B cell (primary cell): Measurements from ENCODE around the gene PTN. TPM values are rescaled to one million over a fixed set of nuclear protein-coding genes. Genes with fewer than 3 reads are reported as not detected.

Source experiments
- ATAC-seq: fragments of 200-7000 bp; cut with Tn5 transposase; one replicate; pipeline ENCODE4 v1.10.0; 2021; ENCODE audit warnings: low read depth, mild to moderate bottlenecking, moderate number of reproducible peaks, moderate library complexity
- CTCF ChIA-PET: fragments of 350-600 bp; sonication (Branson Sonifier 250); formaldehyde crosslinking; loops from one replicate; lab custom pipeline; 2021; ENCODE audit warnings: antibody characterized with exemption, inconsistent platforms; lab: Charles Lee
- POLR2A ChIA-PET: fragments of 350-600 bp; sonication (Branson Sonifier 250); formaldehyde crosslinking; loops from one replicate; lab custom pipeline; 2021; ENCODE audit warnings: antibody characterized with exemption; lab: Charles Lee
- DNase-seq: peaks from one replicate; pipeline ENCODE4 v3.0.0; 2013
- H2AFZ ChIP-seq: 2 replicates; pipeline ENCODE4 v1.6.1; 2012; ENCODE audit warnings: mild to moderate bottlenecking, low read depth, low read length; ENCODE audit not compliant: insufficient read depth, poor library complexity, severe bottlenecking
- H3K27ac ChIP-seq, 2 donors: 1 replicate in 1 of 2; 2 replicates in 1 of 2; pipeline ENCODE4 v1.5.1; 2012 to 2013; ENCODE audit warnings: low read length in 2 of 2, mild to moderate bottlenecking in 2 of 2, moderate library complexity in 1 of 2
- H3K27me3 ChIP-seq, 4 experiments: fragments of 200-600 bp in 1 of 4; sonication (generic) in 1 of 4; replicated peaks in 1 of 4; 1 replicate in 2 of 4; 2 replicates in 2 of 4; pipeline versions ENCODE4 v1.6.1 to v1.7.0; 2013 to 2016; ENCODE audit warnings: low read length in 3 of 4, mild to moderate bottlenecking in 2 of 4, mixed read lengths in 1 of 4, moderate library complexity in 1 of 4; ENCODE audit not compliant: insufficient read depth in 4 of 4, control insufficient read depth in 3 of 4; ENCODE audit errors: control extremely low read depth in 1 of 4
- H3K36me3 ChIP-seq, 2 experiments: replicated peaks in 1 of 2; 1 replicate in 1 of 2; 2 replicates in 1 of 2; pipeline versions ENCODE4 v1.6.1 to v1.7.1; 2013; ENCODE audit warnings: low read length in 1 of 2; ENCODE audit not compliant: insufficient read depth in 2 of 2, control insufficient read depth in 1 of 2; ENCODE audit errors: control extremely low read depth in 1 of 2, extremely low read depth in 1 of 2
- H3K4me1 ChIP-seq, 2 donors: fragments of 200-600 bp in 1 of 2; sonication (generic) in 1 of 2; 1 replicate in 1 of 2; 2 replicates in 1 of 2; pipeline versions ENCODE4 v1.5.1 to v1.6.1; 2013 to 2017; ENCODE audit warnings: low read length in 2 of 2; ENCODE audit not compliant: control insufficient read depth in 2 of 2, insufficient read depth in 2 of 2
- H3K4me2 ChIP-seq: replicated peaks from 2 replicates; pipeline ENCODE3; 2012; ENCODE audit warnings: mild to moderate bottlenecking, low read depth, low read length; ENCODE audit not compliant: poor library complexity, severe bottlenecking
- H3K4me3 ChIP-seq, 5 experiments: fragments of 200-600 bp in 1 of 5; sonication (generic) in 1 of 5; 1 replicate in 3 of 5; 2 replicates in 2 of 5; pipeline versions ENCODE4 v1.5.1 to v1.7.0; 2011 to 2016; ENCODE audit warnings: low read length in 4 of 5, mild to moderate bottlenecking in 4 of 5, low read depth in 2 of 5, control low read depth in 1 of 5, moderate library complexity in 1 of 5; ENCODE audit not compliant: insufficient read depth in 1 of 5; ENCODE audit errors: control extremely low read depth in 1 of 5, extremely low read depth in 1 of 5
- H3K79me2 ChIP-seq: fragments of 200-600 bp; sonication (generic); one replicate; pipeline ENCODE4 v1.6.0; 2016; ENCODE audit warnings: low read length; ENCODE audit not compliant: control insufficient read depth, insufficient read depth
- H3K9ac ChIP-seq: fragments of 200-600 bp; sonication (generic); 2 replicates; pipeline ENCODE4 v1.6.1; 2017; ENCODE audit warnings: mild to moderate bottlenecking, low read length, moderate library complexity
- H3K9me3 ChIP-seq, 3 donors: one replicate each; pipeline versions ENCODE4 v1.6.1 to v1.7.1; 2013; ENCODE audit warnings: low read length in 2 of 3; ENCODE audit not compliant: control insufficient read depth in 2 of 3, insufficient read depth in 1 of 3; ENCODE audit errors: control extremely low read depth in 1 of 3
- H4K20me1 ChIP-seq: 2 replicates; pipeline ENCODE4 v1.6.0; 2012; ENCODE audit warnings: mild to moderate bottlenecking, low read length; ENCODE audit not compliant: insufficient read depth, control insufficient read depth, poor library complexity, severe bottlenecking
- H3K27ac Mint-ChIP-seq: one replicate; pipeline ENCODE4 v1.8.0; 2021; ENCODE audit warnings: mixed read lengths
- H3K27me3 Mint-ChIP-seq: one replicate; pipeline ENCODE4 v1.8.0; 2021; ENCODE audit warnings: mixed read lengths
- H3K4me1 Mint-ChIP-seq: one replicate; pipeline ENCODE4 v1.8.0; 2021; ENCODE audit warnings: mixed read lengths
- H3K4me3 Mint-ChIP-seq: one replicate; pipeline ENCODE4 v1.8.0; 2021; ENCODE audit warnings: mixed read lengths
- H3K9me3 Mint-ChIP-seq: one replicate; pipeline ENCODE4 v1.8.0; 2022; ENCODE audit warnings: mixed read lengths; ENCODE audit not compliant: insufficient read depth
- CTCF ChIP-seq: fragments of 200-600 bp; IDR thresholded peaks from one replicate; pipeline ENCODE4 v1.8.0; 2022; ENCODE audit warnings: antibody characterized with exemption, mild to moderate bottlenecking
- EZH2 ChIP-seq: IDR thresholded peaks from 2 replicates; pipeline ENCODE4 v1.6.1; 2012; ENCODE audit warnings: borderline replicate concordance, low read depth, mild to moderate bottlenecking, moderate library complexity, low read length; ENCODE audit not compliant: insufficient read depth, poor library complexity, severe bottlenecking
- WGBS: methylation state at CpG from one replicate; pipeline ENCODE4 v1.1.5; 2013; ENCODE audit warnings: missing lambda C conversion rate; ENCODE audit not compliant: insufficient coverage; 5-methylcytosine and 5-hydroxymethylcytosine counted together
- intact Hi-C: fragments of 100-400 bp; cut with micrococcal nuclease; formaldehyde crosslinking; loops from one replicate; pipeline ENCODE4 v1.10.0; 2022
- polyA plus RNA-seq: library from polyadenylated mRNA; depleted of rRNA; stranded (reverse); fragments of >200 nt; gene quantifications from 2 replicates; pipeline ENCODE4 v1.2.3, GENCODE V29; 2012
- total RNA-seq, 2 donors: library from RNA; stranded (reverse); fragments of 120-200 nt in 1 of 2; gene quantifications; 1 replicate in 1 of 2; 2 replicates in 1 of 2; pipeline versions ENCODE4 v1.2.3 to v1.2.4, GENCODE V29; 2013 to 2022

The PTN gene
- total and polyA plus RNA-seq, 2 donors (not counting 1 experiment from before 2014, with no cell fraction given) = not detected

GRCh38 chr7:137221467-137221866 is 122.1 kb downstream of the PTN start:
- Histone ChIP-seq H2AFZ (no peak overlapping the region), H3K4me2 (no peak overlapping the region), H3K79me2 (no peaks in the 10 kb centered on the region), H4K20me1 (no peaks in the 10 kb centered on the region), H3K27me3 (no peaks in the 10 kb centered on the region), H3K36me3 (no peaks in the 10 kb centered on the region), H3K9ac (no peak overlapping the region), H3K9me3 (no peaks in the 10 kb centered on the region), H3K4me1 (no peaks in the 10 kb centered on the region), H3K27ac (no peak overlapping the region), H3K4me3 (no peak overlapping the region)
- DNase-seq = no peak
- ChIA-PET POLR2A (no interaction called here), CTCF (no interaction called here)
- no peak overlapping the region for H3K27ac Mint-ChIP-seq
- no peak for TF ChIP-seq CTCF
- TF ChIP-seq EZH2 = no peak
- H3K9me3 Mint-ChIP-seq = no peaks in the 10 kb centered on the region
- H3K4me3 Mint-ChIP-seq = no peak overlapping the region
- H3K27me3 Mint-ChIP-seq = no peaks in the 10 kb centered on the region
- no peak for ATAC-seq
- no peaks in the 10 kb centered on the region for H3K4me1 Mint-ChIP-seq
- 100% methylated on average over 2 of the region's 3 CpGs for WGBS
- intact Hi-C loops = no loop called here

- ATAC-seq (no peak), DNase-seq (no peak)
- Histone ChIP-seq H2AFZ (no peak overlapping the region), H3K79me2 (no peaks in the 10 kb centered on the region), H3K4me1 (no peaks in the 10 kb centered on the region), H3K9ac (no peak overlapping the region), H3K36me3 (no peaks in the 10 kb centered on the region), H4K20me1 (no peaks in the 10 kb centered on the region), H3K9me3 (no peaks in the 10 kb centered on the region), H3K27ac (no peak overlapping the region), H3K4me2 (no peak overlapping the region), H3K4me3 (no peak overlapping the region), H3K27me3 (no peaks in the 10 kb centered on the region)
- POLR2A ChIA-PET = no interaction called here
- CTCF ChIA-PET = no interaction called here
- Mint-ChIP-seq H3K27ac (no peak overlapping the region), H3K4me3 (no peak overlapping the region), H3K9me3 (peaks cover 2% of the 10 kb centered on the region), H3K4me1 (no peaks in the 10 kb centered on the region), H3K27me3 (no peaks in the 10 kb centered on the region)
- no peak for TF ChIP-seq CTCF
- no peak for TF ChIP-seq EZH2
- WGBS = no CpG with 5 or more reads among the region's 2 CpGs
- intact Hi-C loops = no loop called here
Measured at GRCh38 chr7:137213744-137214143, 129.8 kb downstream of the PTN start.
